K562 (cell line): ENCODE results near the gene CMPK1. TPM values are rescaled to one million over a fixed set of nuclear protein-coding genes. Genes with fewer than 3 reads are reported as not detected.

ENCODE experiments used
- ADNP ChIP-seq: fragments of 200-800 bp; sonication (Bioruptor generic); IDR thresholded peaks from 2 replicates; pipeline ENCODE4 v1.6.1; 2016; ENCODE audit warnings: missing genetic modification characterization, missing compliant biosample characterization
- ARID3A ChIP-seq: IDR thresholded peaks from 2 replicates; pipeline ENCODE4 v1.6.1; 2012; ENCODE audit warnings: low read depth, low read length, improper control_type of control experiment, borderline replicate concordance
- ARNT ChIP-seq, 2 experiments: fragments of 450-650 bp; IDR thresholded peaks; 2 replicates each; pipeline ENCODE4 v1.6.1; 2016; ENCODE audit warnings: mild to moderate bottlenecking in 1 of 2
- ATF1 ChIP-seq, 2 experiments: fragments of 450-650 bp in 1 of 2; IDR thresholded peaks; 2 replicates each; pipeline ENCODE4 v1.6.1; 2016; ENCODE audit warnings: missing compliant biosample characterization in 1 of 2, missing genetic modification characterization in 1 of 2
- BRCA1 ChIP-seq, 2 experiments: fragments of 450-650 bp in 1 of 2; sonication (generic) in 1 of 2; formaldehyde crosslinking in 1 of 2; IDR thresholded peaks; 2 replicates each; pipeline versions ENCODE4 v1.5.0 to v1.6.1; 2017 to 2020; ENCODE audit warnings: mild to moderate bottlenecking in 1 of 2, missing genetic modification reagents in 1 of 2
- CBFA2T3 ChIP-seq: fragments of 450-650 bp; IDR thresholded peaks from 2 replicates; pipeline ENCODE4 v1.6.1; 2017
- CBX1 ChIP-seq: sonication (generic); IDR thresholded peaks from 2 replicates; pipeline ENCODE4 v1.6.1; 2016; ENCODE audit warnings: antibody characterized with exemption, low read depth, mild to moderate bottlenecking
- CHCHD3 ChIP-seq: fragments of 250-450 bp; sonication (Bioruptor Pico); IDR thresholded peaks from 2 replicates; pipeline ENCODE4 v2.1.2; 2022; ENCODE audit warnings: mild to moderate bottlenecking
- FOXK2 ChIP-seq, 2 experiments: fragments of 450-650 bp; IDR thresholded peaks in 1 of 2; conservative IDR thresholded peaks in 1 of 2; 2 replicates each; pipeline ENCODE4 v1.6.1; 2016; ENCODE audit warnings: low read depth in 2 of 2, mild to moderate bottlenecking in 1 of 2
- FOXM1 ChIP-seq, 2 experiments: fragments of 450-650 bp in 1 of 2; sonication (generic) in 1 of 2; formaldehyde crosslinking in 1 of 2; IDR thresholded peaks; 2 replicates each; pipeline versions ENCODE4 v1.6.1 to v1.9.0; 2017 to 2022; ENCODE audit warnings: low read depth in 2 of 2, mild to moderate bottlenecking in 2 of 2, missing genetic modification reagents in 1 of 2, moderate library complexity in 1 of 2
- JUND ChIP-seq, 2 experiments: IDR thresholded peaks; 2 replicates in 1 of 2; 3 replicates in 1 of 2; pipeline ENCODE4 v1.6.1; 2011; ENCODE audit warnings: borderline replicate concordance in 2 of 2, low read depth in 2 of 2, low read length in 2 of 2, improper control_type of control experiment in 1 of 2, missing biosample characterization in 1 of 2, missing genetic modification characterization in 1 of 2, missing genetic modification reagents in 1 of 2
- MEF2D ChIP-seq: conservative IDR thresholded peaks from 2 replicates; pipeline ENCODE4 v1.6.1; 2016; ENCODE audit warnings: low read depth, missing genetic modification characterization, missing compliant biosample characterization
- NCOA1 ChIP-seq: fragments of 450-650 bp; IDR thresholded peaks from 2 replicates; pipeline ENCODE4 v1.6.1; 2016; ENCODE audit warnings: low read depth
- POLR2G ChIP-seq: fragments of 200-400 bp; formaldehyde crosslinking; IDR thresholded peaks from 2 replicates; pipeline ENCODE4 v1.6.1; 2017; ENCODE audit warnings: low read depth, mild to moderate bottlenecking, antibody characterized with exemption, low read length, moderate library complexity
- RBM14 ChIP-seq: fragments of 200-400 bp; formaldehyde crosslinking; IDR thresholded peaks from 2 replicates; pipeline ENCODE4 v1.6.1; 2018; ENCODE audit warnings: low read depth, mild to moderate bottlenecking, low read length, moderate library complexity, borderline replicate concordance; ENCODE audit not compliant: insufficient read depth
- SAFB ChIP-seq: fragments of 200-400 bp; formaldehyde crosslinking; IDR thresholded peaks from 2 replicates; pipeline ENCODE4 v1.6.1; 2017; ENCODE audit warnings: low read depth, low read length, borderline replicate concordance
- SNAPC5 ChIP-seq: fragments of 250-450 bp; sonication (Bioruptor Pico); IDR thresholded peaks from 2 replicates; pipeline ENCODE4 v1.8.0; 2021; ENCODE audit warnings: moderate library complexity, mild to moderate bottlenecking, inconsistent platforms
- STAG1 ChIP-seq: sonication (generic); formaldehyde crosslinking; IDR thresholded peaks from 2 replicates; pipeline ENCODE4 v1.5.0; 2020; ENCODE audit warnings: missing genetic modification reagents, borderline replicate concordance
- U2AF1 ChIP-seq: fragments of 200-400 bp; formaldehyde crosslinking; optimal IDR thresholded peaks from 2 replicates; pipeline ENCODE3; 2017; ENCODE audit warnings: mild to moderate bottlenecking, low read depth, low read length, moderate library complexity
- ZC3H8 ChIP-seq: fragments of 450-650 bp; IDR thresholded peaks from 2 replicates; pipeline ENCODE4 v1.6.1; 2017
- ZNF584 ChIP-seq: fragments of 200-800 bp; sonication (Bioruptor generic); IDR thresholded peaks from 2 replicates; pipeline ENCODE4 v1.6.1; 2016; ENCODE audit warnings: low read depth, mild to moderate bottlenecking, missing genetic modification characterization, missing compliant biosample characterization
- ZNF589 ChIP-seq: fragments of 200-800 bp; sonication (Bioruptor generic); IDR thresholded peaks from 2 replicates; pipeline ENCODE4 v1.6.1; 2016; ENCODE audit warnings: low read depth, missing genetic modification characterization, missing compliant biosample characterization
- ZNF644 ChIP-seq: fragments of 200-800 bp; sonication (Bioruptor generic); IDR thresholded peaks from 2 replicates; pipeline ENCODE4 v1.6.1; 2016; ENCODE audit warnings: low read depth, missing genetic modification characterization, missing compliant biosample characterization
- ZNF780A ChIP-seq: fragments of 250-450 bp; sonication (Bioruptor Pico); IDR thresholded peaks from 2 replicates; pipeline ENCODE4 v1.5.0; 2021; ENCODE audit warnings: mild to moderate bottlenecking
- ZSCAN29 ChIP-seq: fragments of 450-650 bp; IDR thresholded peaks from 2 replicates; pipeline ENCODE4 v1.6.1; 2017
- polyA plus RNA-seq, 8 experiments: library from polyadenylated mRNA; depleted of rRNA in 4 of 8; stranded (reverse) in 5 of 8; unstranded in 3 of 8; fragments of >200 nt; fragmentation: Nextera tagmentation in 2 of 8; fragmentation: Illumina TruSeq in 1 of 8; extraction: Ambion mirVana in 2 of 8; extraction: Trizol in 1 of 8; gene quantifications; 2 replicates each; pipeline versions ENCODE4 v1.2.1 to v1.2.3, GENCODE V29; 2011 to 2014; ENCODE audit warnings: inconsistent platforms in 1 of 8, missing spikeins in 1 of 8
- total RNA-seq, 7 experiments: library from RNA; depleted of rRNA in 6 of 7; stranded (reverse); fragments of >200 nt in 6 of 7; fragmentation: Illumina TruSeq in 2 of 7; extraction: Trizol in 2 of 7; gene quantifications; 2 replicates each; pipeline versions ENCODE4 v1.2.1 to v1.2.3, GENCODE V29; 2011 to 2021; ENCODE audit warnings: low replicate concordance in 1 of 7

The CMPK1 gene
- total and polyA plus RNA-seq, 9 of the 15 experiments (the other 6 are each of a cell fraction or from before 2014, with no cell fraction given), result 54.5 to 197 (median 116) TPM

DNA sequence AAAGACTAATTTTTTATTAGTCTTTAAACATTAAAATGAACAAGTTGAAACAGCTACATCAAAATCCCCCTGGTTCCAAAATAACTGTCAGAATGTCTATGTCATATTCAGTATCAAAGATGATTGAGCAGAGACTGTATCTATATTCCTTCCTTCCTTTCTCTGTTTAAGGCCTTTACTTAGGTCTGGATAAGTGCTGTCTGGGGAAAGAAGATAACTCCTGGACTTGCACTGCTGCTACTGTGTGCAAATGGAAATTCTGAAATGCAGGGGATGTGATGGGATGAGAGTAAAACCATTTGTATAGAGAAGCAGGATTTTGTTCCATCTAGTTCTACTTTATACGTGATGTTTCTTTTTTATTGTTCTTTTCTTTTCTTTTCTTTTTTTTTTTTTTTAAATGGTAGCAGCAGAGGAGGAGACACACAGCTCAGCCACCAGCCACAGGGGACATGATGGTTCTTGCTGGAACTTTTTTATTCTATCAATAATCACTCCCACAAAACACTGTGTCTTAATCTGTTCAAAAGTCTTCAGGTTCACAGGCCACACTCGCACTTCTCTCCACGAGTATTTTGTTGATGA lies 48.9 kb downstream of the CMPK1 start (continued):
- TF ChIP-seq JUND (IDR thresholded peaks at IDR 0.05; ENCODE audit: borderline replicate concordance, low read depth, low read length) (no peak), JUND (tag; IDR thresholded peaks at IDR 0.05; ENCODE audit: borderline replicate concordance, low read depth, low read length) (peak; percentile 7; the same call in 1 of the 3 replicates), CBX1 (no peak), ARID3A (peak; percentile 67), FOXK2 (conservative IDR thresholded peaks at IDR 0.05 in 1 of 2, IDR thresholded peaks at IDR 0.05 in 1 of 2; ENCODE audit: low read depth in 2 of 2) (no peak), POLR2G (no peak), ZNF589 (CRISPR knock-in tag) (no peak), ATF1 (CRISPR knock-in tag; IDR thresholded peaks at IDR 0.05) (no peak), ATF1 (tag; IDR thresholded peaks at IDR 0.05) (no peak), ZNF584 (CRISPR knock-in tag) (no peak), ZNF644 (no peak), ARNT (IDR thresholded peaks at IDR 0.05) (0 out of 4 replicates have a peak, but pooled peaks of 1 of the 2 experiments have one; percentile 52), U2AF1 (no peak), STAG1 (no peak), NCOA1 (peak; percentile 46; the same call in 1 of the 2 replicates), CBFA2T3 (peak; percentile 80), BRCA1 (IDR thresholded peaks at IDR 0.05) (no peak), BRCA1 (CRISPR knock-in tag; IDR thresholded peaks at IDR 0.05) (no peak), FOXM1 (IDR thresholded peaks at IDR 0.05; ENCODE audit: low read depth) (peak; percentile 21; the same call in 1 of the 2 replicates), FOXM1 (CRISPR knock-in tag; IDR thresholded peaks at IDR 0.05; ENCODE audit: low read depth) (no peak), SAFB (no peak), ZSCAN29 (no peak), SNAPC5 (CRISPR knock-in tag) (no peak), ADNP (tag) (no peak), MEF2D (no peak), ZNF780A (CRISPR knock-in tag) (no peak), ZC3H8 (no peak), RBM14 (no peak), CHCHD3 (CRISPR knock-in tag) (no peak)
